Measurements from ENCODE around the gene MEX3D. TPM values are rescaled to one million over a fixed set of nuclear protein-coding genes. Genes with fewer than 3 reads are reported as not detected.
"Not testable (repeated sequence)": the region's sequence is repeated elsewhere in the genome, so short reads cannot be mapped to it uniquely, and the experiment has no call there.

Gene MEX3D
- total RNA-seq, 1 donor: 47.0 TPM

DNA sequence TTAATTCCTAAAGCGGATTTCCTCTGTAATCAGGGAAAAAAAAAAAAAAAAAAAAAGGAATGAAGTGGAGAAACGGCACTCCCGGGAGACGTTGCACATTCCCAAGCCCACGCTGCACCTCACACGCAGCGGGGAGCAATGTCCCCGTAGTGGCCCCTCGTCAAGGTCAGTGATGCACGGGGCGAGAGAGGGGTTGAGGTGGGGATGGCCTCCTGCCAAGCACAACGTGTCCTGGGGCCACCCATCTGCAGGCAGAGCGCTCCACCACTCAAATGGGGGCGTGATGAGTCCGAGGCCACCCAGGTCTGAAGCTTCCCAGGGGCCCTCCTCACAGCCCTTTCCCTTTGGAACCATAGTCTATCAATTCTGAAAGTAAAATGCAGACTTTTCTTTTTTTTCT lies 29.1 kb downstream of the MEX3D start:
- H3K36me3 ChIP-seq (ENCODE audit: insufficient read depth, low read length): no peaks in the 10 kb centered on the region
- no peak for TF ChIP-seq CTCF (IDR thresholded peaks at IDR 0.05; ENCODE audit: extremely low read depth, low read depth, low read length)
- H4K20me1 ChIP-seq (ENCODE audit: insufficient read depth, low read length): no peaks in the 10 kb centered on the region
- no peaks in the 10 kb centered on the region for H3K79me2 ChIP-seq (ENCODE audit: insufficient read depth, low read length)
- peaks cover 8% of the 10 kb centered on the region for H3K27me3 ChIP-seq (ENCODE audit: insufficient read depth, low read length)
- peak; percentile 69 for DNase-seq (ENCODE audit: insufficient read length, low spot score, missing footprints)
- H2AFZ ChIP-seq (ENCODE audit: low read length): peak overlapping the region; percentile 51
- H3K4me3 ChIP-seq (ENCODE audit: insufficient read depth, low read length): no peak overlapping the region
- H3K4me1 ChIP-seq (ENCODE audit: insufficient read depth, low read length): no peaks in the 10 kb centered on the region
- H3K27ac ChIP-seq (ENCODE audit: low read depth, low read length): no peak overlapping the region
- H3K9me3 ChIP-seq (ENCODE audit: low read depth, low read length): no peaks in the 10 kb centered on the region
- H3K4me2 ChIP-seq (ENCODE audit: insufficient read depth, low read length): no peak overlapping the region

- H3K4me1 ChIP-seq (ENCODE audit: insufficient read depth, low read length); H2AFZ ChIP-seq (ENCODE audit: low read length); H3K36me3 ChIP-seq (ENCODE audit: insufficient read depth, low read length); H3K27ac ChIP-seq (ENCODE audit: low read depth, low read length); H3K79me2 ChIP-seq (ENCODE audit: insufficient read depth, low read length); H3K4me3 ChIP-seq (ENCODE audit: insufficient read depth, low read length); H3K9me3 ChIP-seq (ENCODE audit: low read depth, low read length); H3K4me2 ChIP-seq (ENCODE audit: insufficient read depth, low read length); DNase-seq (ENCODE audit: insufficient read length, low spot score, missing footprints); H3K27me3 ChIP-seq (ENCODE audit: insufficient read depth, low read length); H4K20me1 ChIP-seq (ENCODE audit: insufficient read depth, low read length): not testable (repeated sequence)
These were observed 32.4 kb downstream of the MEX3D start for GRCh38 chr19:1535699-1536098.

DNA sequence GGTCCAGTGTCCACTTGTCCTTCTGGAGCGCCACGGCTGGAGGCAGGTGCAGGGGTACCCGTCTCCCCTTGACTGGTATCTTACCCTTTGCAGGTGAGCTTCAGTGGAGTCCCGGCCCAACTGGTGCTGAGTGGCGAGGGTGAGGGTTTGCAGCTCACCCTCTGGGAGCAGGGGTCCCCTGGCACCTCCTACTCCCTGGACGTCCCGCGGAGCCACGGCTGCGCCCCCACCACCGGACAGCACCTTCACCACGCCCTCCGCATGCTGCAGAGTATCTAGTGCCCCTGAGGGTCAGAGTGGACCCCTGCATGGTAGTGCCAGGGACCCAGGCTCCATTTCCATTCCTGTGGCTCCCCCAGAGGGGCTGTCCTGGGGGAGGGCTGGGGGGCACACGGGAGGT lies 33.2 kb downstream of the MEX3D start:
- H2AFZ ChIP-seq (ENCODE audit: low read length): no peak overlapping the region
- no peaks in the 10 kb centered on the region for H3K79me2 ChIP-seq (ENCODE audit: insufficient read depth, low read length)
- peak; percentile 63 for DNase-seq (ENCODE audit: insufficient read length, low spot score, missing footprints)
- no peaks in the 10 kb centered on the region for H3K9me3 ChIP-seq (ENCODE audit: low read depth, low read length)
- no peak overlapping the region for H3K4me2 ChIP-seq (ENCODE audit: insufficient read depth, low read length)
- H3K27me3 ChIP-seq (ENCODE audit: insufficient read depth, low read length): no peaks in the 10 kb centered on the region
- no peak overlapping the region for H3K27ac ChIP-seq (ENCODE audit: low read depth, low read length)
- no peak overlapping the region for H3K4me3 ChIP-seq (ENCODE audit: insufficient read depth, low read length)
- H4K20me1 ChIP-seq (ENCODE audit: insufficient read depth, low read length): no peaks in the 10 kb centered on the region
- H3K4me1 ChIP-seq (ENCODE audit: insufficient read depth, low read length): no peaks in the 10 kb centered on the region
- no peak for TF ChIP-seq CTCF (IDR thresholded peaks at IDR 0.05; ENCODE audit: extremely low read depth, low read depth, low read length)
- H3K36me3 ChIP-seq (ENCODE audit: insufficient read depth, low read length): no peaks in the 10 kb centered on the region

DNA sequence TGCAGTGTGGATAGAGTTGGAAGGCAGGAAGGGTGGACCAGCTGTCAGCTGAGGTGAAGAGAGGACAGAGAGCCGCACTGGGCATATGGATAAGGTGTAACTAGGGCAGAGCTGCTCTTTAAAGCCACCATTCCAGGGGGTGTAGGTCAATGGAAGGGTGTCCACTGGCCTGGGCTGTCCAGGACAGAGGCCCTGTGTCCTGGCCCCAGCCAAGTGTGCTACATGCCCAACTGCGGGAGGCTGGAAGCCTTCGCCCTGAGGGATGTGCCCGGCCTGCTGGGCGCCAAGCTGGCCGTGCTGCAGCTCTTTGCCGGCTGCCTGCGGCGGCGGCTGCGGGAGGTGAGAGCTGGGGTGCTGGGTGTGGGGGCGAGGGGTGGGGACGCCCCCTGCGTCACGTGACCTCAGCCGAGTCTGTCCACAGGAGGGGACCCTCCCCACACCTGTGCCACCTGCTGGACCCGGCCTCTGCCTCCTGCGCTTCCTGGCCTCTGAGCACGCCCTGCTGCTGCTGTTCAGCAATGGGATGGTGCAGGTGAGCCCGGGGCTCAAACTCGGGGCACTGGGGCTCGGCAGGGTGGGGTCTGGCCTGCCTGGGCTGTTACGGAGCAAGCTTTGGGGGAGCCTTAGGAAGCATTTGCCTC lies 34.5 kb downstream of the MEX3D start:
- H3K4me2 ChIP-seq (ENCODE audit: insufficient read depth, low read length): no peak overlapping the region
- H3K4me1 ChIP-seq (ENCODE audit: insufficient read depth, low read length): no peaks in the 10 kb centered on the region
- no peak overlapping the region for H3K27ac ChIP-seq (ENCODE audit: low read depth, low read length)
- H3K9me3 ChIP-seq (ENCODE audit: low read depth, low read length): no peaks in the 10 kb centered on the region
- H3K27me3 ChIP-seq (ENCODE audit: insufficient read depth, low read length): no peaks in the 10 kb centered on the region
- peak; percentile 69 for DNase-seq (ENCODE audit: insufficient read length, low spot score, missing footprints)
- no peaks in the 10 kb centered on the region for H4K20me1 ChIP-seq (ENCODE audit: insufficient read depth, low read length)
- no peaks in the 10 kb centered on the region for H3K79me2 ChIP-seq (ENCODE audit: insufficient read depth, low read length)
- H2AFZ ChIP-seq (ENCODE audit: low read length): no peak overlapping the region
- H3K4me3 ChIP-seq (ENCODE audit: insufficient read depth, low read length): no peak overlapping the region
- no peak for TF ChIP-seq CTCF (IDR thresholded peaks at IDR 0.05; ENCODE audit: extremely low read depth, low read depth, low read length)
- H3K36me3 ChIP-seq (ENCODE audit: insufficient read depth, low read length): no peaks in the 10 kb centered on the region

Measured in osteoblast (primary cell).